B cell (primary cell): ENCODE data around the gene OTX2. TPM values are rescaled to one million over a fixed set of nuclear protein-coding genes. Genes with fewer than 3 reads are reported as not detected.

Source experiments
- ATAC-seq: fragments of 200-7000 bp; cut with Tn5 transposase; one replicate; pipeline ENCODE4 v1.10.0; 2021; ENCODE audit warnings: low read depth, mild to moderate bottlenecking, moderate number of reproducible peaks, moderate library complexity
- CTCF ChIA-PET: fragments of 350-600 bp; sonication (Branson Sonifier 250); formaldehyde crosslinking; loops from one replicate; lab custom pipeline; 2021; ENCODE audit warnings: antibody characterized with exemption, inconsistent platforms; lab: Charles Lee
- POLR2A ChIA-PET: fragments of 350-600 bp; sonication (Branson Sonifier 250); formaldehyde crosslinking; loops from one replicate; lab custom pipeline; 2021; ENCODE audit warnings: antibody characterized with exemption; lab: Charles Lee
- DNase-seq: peaks from one replicate; pipeline ENCODE4 v3.0.0; 2013
- H2AFZ ChIP-seq: 2 replicates; pipeline ENCODE4 v1.6.1; 2012; ENCODE audit warnings: mild to moderate bottlenecking, low read depth, low read length; ENCODE audit not compliant: insufficient read depth, poor library complexity, severe bottlenecking
- H3K27ac ChIP-seq, 2 donors: 1 replicate in 1 of 2; 2 replicates in 1 of 2; pipeline ENCODE4 v1.5.1; 2012 to 2013; ENCODE audit warnings: low read length in 2 of 2, mild to moderate bottlenecking in 2 of 2, moderate library complexity in 1 of 2
- H3K27me3 ChIP-seq, 4 experiments: fragments of 200-600 bp in 1 of 4; sonication (generic) in 1 of 4; replicated peaks in 1 of 4; 1 replicate in 2 of 4; 2 replicates in 2 of 4; pipeline versions ENCODE4 v1.6.1 to v1.7.0; 2013 to 2016; ENCODE audit warnings: low read length in 3 of 4, mild to moderate bottlenecking in 2 of 4, mixed read lengths in 1 of 4, moderate library complexity in 1 of 4; ENCODE audit not compliant: insufficient read depth in 4 of 4, control insufficient read depth in 3 of 4; ENCODE audit errors: control extremely low read depth in 1 of 4
- H3K36me3 ChIP-seq, 2 experiments: replicated peaks in 1 of 2; 1 replicate in 1 of 2; 2 replicates in 1 of 2; pipeline versions ENCODE4 v1.6.1 to v1.7.1; 2013; ENCODE audit warnings: low read length in 1 of 2; ENCODE audit not compliant: insufficient read depth in 2 of 2, control insufficient read depth in 1 of 2; ENCODE audit errors: control extremely low read depth in 1 of 2, extremely low read depth in 1 of 2
- H3K4me1 ChIP-seq, 2 donors: fragments of 200-600 bp in 1 of 2; sonication (generic) in 1 of 2; 1 replicate in 1 of 2; 2 replicates in 1 of 2; pipeline versions ENCODE4 v1.5.1 to v1.6.1; 2013 to 2017; ENCODE audit warnings: low read length in 2 of 2; ENCODE audit not compliant: control insufficient read depth in 2 of 2, insufficient read depth in 2 of 2
- H3K4me2 ChIP-seq: replicated peaks from 2 replicates; pipeline ENCODE3; 2012; ENCODE audit warnings: mild to moderate bottlenecking, low read depth, low read length; ENCODE audit not compliant: poor library complexity, severe bottlenecking
- H3K4me3 ChIP-seq, 5 experiments: fragments of 200-600 bp in 1 of 5; sonication (generic) in 1 of 5; 1 replicate in 3 of 5; 2 replicates in 2 of 5; pipeline versions ENCODE4 v1.5.1 to v1.7.0; 2011 to 2016; ENCODE audit warnings: low read length in 4 of 5, mild to moderate bottlenecking in 4 of 5, low read depth in 2 of 5, control low read depth in 1 of 5, moderate library complexity in 1 of 5; ENCODE audit not compliant: insufficient read depth in 1 of 5; ENCODE audit errors: control extremely low read depth in 1 of 5, extremely low read depth in 1 of 5
- H3K79me2 ChIP-seq: fragments of 200-600 bp; sonication (generic); one replicate; pipeline ENCODE4 v1.6.0; 2016; ENCODE audit warnings: low read length; ENCODE audit not compliant: control insufficient read depth, insufficient read depth
- H3K9ac ChIP-seq: fragments of 200-600 bp; sonication (generic); 2 replicates; pipeline ENCODE4 v1.6.1; 2017; ENCODE audit warnings: mild to moderate bottlenecking, low read length, moderate library complexity
- H3K9me3 ChIP-seq, 3 donors: one replicate each; pipeline versions ENCODE4 v1.6.1 to v1.7.1; 2013; ENCODE audit warnings: low read length in 2 of 3; ENCODE audit not compliant: control insufficient read depth in 2 of 3, insufficient read depth in 1 of 3; ENCODE audit errors: control extremely low read depth in 1 of 3
- H4K20me1 ChIP-seq: 2 replicates; pipeline ENCODE4 v1.6.0; 2012; ENCODE audit warnings: mild to moderate bottlenecking, low read length; ENCODE audit not compliant: insufficient read depth, control insufficient read depth, poor library complexity, severe bottlenecking
- H3K27ac Mint-ChIP-seq: one replicate; pipeline ENCODE4 v1.8.0; 2021; ENCODE audit warnings: mixed read lengths
- H3K27me3 Mint-ChIP-seq: one replicate; pipeline ENCODE4 v1.8.0; 2021; ENCODE audit warnings: mixed read lengths
- H3K4me1 Mint-ChIP-seq: one replicate; pipeline ENCODE4 v1.8.0; 2021; ENCODE audit warnings: mixed read lengths
- H3K4me3 Mint-ChIP-seq: one replicate; pipeline ENCODE4 v1.8.0; 2021; ENCODE audit warnings: mixed read lengths
- H3K9me3 Mint-ChIP-seq: one replicate; pipeline ENCODE4 v1.8.0; 2022; ENCODE audit warnings: mixed read lengths; ENCODE audit not compliant: insufficient read depth
- EZH2 ChIP-seq: IDR thresholded peaks from 2 replicates; pipeline ENCODE4 v1.6.1; 2012; ENCODE audit warnings: borderline replicate concordance, low read depth, mild to moderate bottlenecking, moderate library complexity, low read length; ENCODE audit not compliant: insufficient read depth, poor library complexity, severe bottlenecking
- WGBS: methylation state at CpG from one replicate; pipeline ENCODE4 v1.1.5; 2013; ENCODE audit warnings: missing lambda C conversion rate; ENCODE audit not compliant: insufficient coverage; 5-methylcytosine and 5-hydroxymethylcytosine counted together
- intact Hi-C: fragments of 100-400 bp; cut with micrococcal nuclease; formaldehyde crosslinking; loops from one replicate; pipeline ENCODE4 v1.10.0; 2022
- polyA plus RNA-seq: library from polyadenylated mRNA; depleted of rRNA; stranded (reverse); fragments of >200 nt; gene quantifications from 2 replicates; pipeline ENCODE4 v1.2.3, GENCODE V29; 2012
- total RNA-seq, 2 donors: library from RNA; stranded (reverse); fragments of 120-200 nt in 1 of 2; gene quantifications; 1 replicate in 1 of 2; 2 replicates in 1 of 2; pipeline versions ENCODE4 v1.2.3 to v1.2.4, GENCODE V29; 2013 to 2022
- TF ChIP-seq, protein P1 (sequence below): fragments of 200-600 bp; IDR thresholded peaks from one replicate; pipeline ENCODE4 v1.8.0; 2022; ENCODE audit warnings: antibody characterized with exemption, mild to moderate bottlenecking

OTX2 gene
- total and polyA plus RNA-seq, 2 donors (not counting 1 experiment from before 2014, with no cell fraction given) = not detected

DNA sequence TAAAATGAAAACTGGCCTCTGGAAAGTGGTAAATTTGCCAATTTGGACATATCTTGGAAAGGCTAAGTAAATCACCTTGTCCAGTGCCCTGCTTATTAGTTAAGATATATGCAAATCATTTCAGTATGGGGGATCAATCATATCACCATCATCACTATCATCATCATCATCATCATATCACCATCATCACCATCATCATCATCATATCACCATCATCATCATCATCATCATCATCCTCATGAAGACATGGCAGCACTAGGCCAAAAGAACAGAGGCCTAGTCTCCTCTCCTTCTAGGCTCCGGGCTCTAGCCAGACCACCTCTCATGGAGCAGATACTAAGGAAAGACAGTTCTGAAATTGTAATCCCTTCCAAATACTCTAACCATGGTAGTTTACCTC, 20.3 kb downstream of the OTX2 start:
- H3K9ac ChIP-seq = no peak overlapping the region
- Mint-ChIP-seq H3K9me3 (no peaks in the 10 kb centered on the region), H3K4me1 (no peaks in the 10 kb centered on the region), H3K27me3 (peaks cover 46% of the 10 kb centered on the region), H3K4me3 (no peak overlapping the region), H3K27ac (no peak overlapping the region)
- ChIA-PET CTCF (no interaction called here), POLR2A (no interaction called here)
- no peak overlapping the region for H3K4me2 ChIP-seq
- H3K27me3 ChIP-seq = peaks cover 0 to 22% (median 6%) of the 10 kb centered on the region in 4 experiments
- no peak for TF ChIP-seq EZH2
- TF ChIP-seq, protein P1, sequence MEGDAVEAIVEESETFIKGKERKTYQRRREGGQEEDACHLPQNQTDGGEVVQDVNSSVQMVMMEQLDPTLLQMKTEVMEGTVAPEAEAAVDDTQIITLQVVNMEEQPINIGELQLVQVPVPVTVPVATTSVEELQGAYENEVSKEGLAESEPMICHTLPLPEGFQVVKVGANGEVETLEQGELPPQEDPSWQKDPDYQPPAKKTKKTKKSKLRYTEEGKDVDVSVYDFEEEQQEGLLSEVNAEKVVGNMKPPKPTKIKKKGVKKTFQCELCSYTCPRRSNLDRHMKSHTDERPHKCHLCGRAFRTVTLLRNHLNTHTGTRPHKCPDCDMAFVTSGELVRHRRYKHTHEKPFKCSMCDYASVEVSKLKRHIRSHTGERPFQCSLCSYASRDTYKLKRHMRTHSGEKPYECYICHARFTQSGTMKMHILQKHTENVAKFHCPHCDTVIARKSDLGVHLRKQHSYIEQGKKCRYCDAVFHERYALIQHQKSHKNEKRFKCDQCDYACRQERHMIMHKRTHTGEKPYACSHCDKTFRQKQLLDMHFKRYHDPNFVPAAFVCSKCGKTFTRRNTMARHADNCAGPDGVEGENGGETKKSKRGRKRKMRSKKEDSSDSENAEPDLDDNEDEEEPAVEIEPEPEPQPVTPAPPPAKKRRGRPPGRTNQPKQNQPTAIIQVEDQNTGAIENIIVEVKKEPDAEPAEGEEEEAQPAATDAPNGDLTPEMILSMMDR = no peak
- no peak overlapping the region for H2AFZ ChIP-seq
- H3K9me3 ChIP-seq = peaks cover 0 to 12% (median 0%) of the 10 kb centered on the region in 3 donors
- no CpG with 5 or more reads among the region's 1 CpG for WGBS
- no peak overlapping the region for H3K27ac ChIP-seq
- DNase-seq = no peak
- no peaks in the 10 kb centered on the region for H4K20me1 ChIP-seq
- no peaks in the 10 kb centered on the region for H3K36me3 ChIP-seq
- no peaks in the 10 kb centered on the region for H3K79me2 ChIP-seq
- intact Hi-C loops = no loop called here
- no peaks in the 10 kb centered on the region for H3K4me1 ChIP-seq
- no peak overlapping the region for H3K4me3 ChIP-seq
- no peak for ATAC-seq

DNA sequence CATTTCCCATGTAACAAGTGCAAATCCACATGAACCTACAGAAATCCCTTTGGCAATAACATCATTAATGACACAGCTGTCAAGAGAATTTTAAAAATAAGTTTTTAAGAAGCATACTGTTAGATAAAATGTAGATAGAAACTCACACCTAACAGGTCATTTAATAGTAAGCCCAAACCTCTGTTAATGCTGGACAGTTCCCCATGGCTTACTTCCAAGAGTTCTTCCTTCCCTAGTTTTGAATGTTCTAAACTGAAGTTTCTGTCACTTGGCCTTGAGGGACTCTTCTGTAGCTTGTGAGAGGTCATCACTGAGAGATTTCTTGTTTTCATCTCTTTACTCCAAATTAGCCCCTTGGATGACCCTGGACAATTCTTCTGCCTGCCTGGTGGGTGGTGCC, 22.7 kb downstream of the OTX2 start:
- no peaks in the 10 kb centered on the region for H4K20me1 ChIP-seq
- no peaks in the 10 kb centered on the region for H3K9me3 ChIP-seq
- no peak overlapping the region for H2AFZ ChIP-seq
- peaks cover 37% of the 10 kb centered on the region for H3K27me3 Mint-ChIP-seq
- H3K36me3 ChIP-seq = no peaks in the 10 kb centered on the region
- no peak overlapping the region for H3K4me2 ChIP-seq
- H3K4me1 ChIP-seq = no peaks in the 10 kb centered on the region
- H3K27ac ChIP-seq = no peak overlapping the region
- DNase-seq (no peak), ATAC-seq (no peak)
- no peak overlapping the region for H3K4me3 ChIP-seq
- TF ChIP-seq, protein P1 = no peak
- no peak for TF ChIP-seq EZH2
- no peaks in the 10 kb centered on the region for H3K79me2 ChIP-seq
- intact Hi-C loops = no loop called here
- POLR2A ChIA-PET = no interaction called here
- no peaks in the 10 kb centered on the region for H3K9me3 Mint-ChIP-seq
- no peaks in the 10 kb centered on the region for H3K4me1 Mint-ChIP-seq
- H3K27ac Mint-ChIP-seq = no peak overlapping the region
- no peak overlapping the region for H3K4me3 Mint-ChIP-seq
- H3K27me3 ChIP-seq = peaks cover 0 to 5% (median 1%) of the 10 kb centered on the region in 4 experiments
- CTCF ChIA-PET = no interaction called here
- no peak overlapping the region for H3K9ac ChIP-seq
